Activated T-cell treated with anti-CD3 and anti-CD28 coated beads, Interleukin-2, amount 50 U/mL, for 48 hours (primary cell): ENCODE results near the gene PPIL1.
"Not testable (repeated sequence)": the region's sequence is repeated elsewhere in the genome, so short reads cannot be mapped to it uniquely, and the experiment has no call there.

Experiments
- DNase-seq, 2 experiments: peaks; one replicate each; pipeline ENCODE4 v3.0.0-alpha.2; 2020

Gene PPIL1

GRCh38 chr6:36874443-36875249 is at the start of gene PPIL1:
TSS of gene PPIL1 (minus strand) at chr6:36874803. CDS start at chr6:36874772, 31 bp downstream.
- DNase-seq, result peak; percentile 92 to 93

GRCh38 chr6:36924131-36924530 is 49.5 kb upstream of the PPIL1 start:
- DNase-seq, result no peak

GRCh38 chr6:36920546-36920945 is 45.9 kb upstream of the PPIL1 start:
- no peak for DNase-seq

GRCh38 chr6:36920049-36920448 is 45.4 kb upstream of the PPIL1 start:
- DNase-seq, result no peak

- no peak for DNase-seq
These were observed 43.1 kb upstream of the PPIL1 start for GRCh38 chr6:36917541-36918193.

GRCh38 chr6:36916126-36916525 is 41.5 kb upstream of the PPIL1 start:
- DNase-seq, result no peak

- no peak for DNase-seq
These were observed 41.0 kb upstream of the PPIL1 start for GRCh38 chr6:36915599-36915998.

- DNase-seq, result peak; percentile 26 to 29
These were observed 39.7 kb upstream of the PPIL1 start for GRCh38 chr6:36914227-36914794.

GRCh38 chr6:36913082-36913481 is 38.5 kb upstream of the PPIL1 start:
- DNase-seq, result no peak

- peak; percentile 68 to 76 for DNase-seq
These were observed 38.0 kb upstream of the PPIL1 start for GRCh38 chr6:36912586-36912985.

- DNase-seq, result peak; percentile 54 to 59
These were observed 37.4 kb upstream of the PPIL1 start for GRCh38 chr6:36912030-36912454.

GRCh38 chr6:36908747-36909146 is 34.1 kb upstream of the PPIL1 start:
- no peak for DNase-seq

GRCh38 chr6:36907781-36908180 is 33.2 kb upstream of the PPIL1 start:
- DNase-seq, result no peak

GRCh38 chr6:36906539-36907325 is 32.1 kb upstream of the PPIL1 start:
- no peak for DNase-seq

- DNase-seq, result no peak
These were observed 30.3 kb upstream of the PPIL1 start for GRCh38 chr6:36904851-36905393.

- DNase-seq, result no peak
These were observed 29.5 kb upstream of the PPIL1 start for GRCh38 chr6:36904114-36904513.

GRCh38 chr6:36897609-36898008 is 23.0 kb upstream of the PPIL1 start:
- DNase-seq, result no peak

- no peak for DNase-seq
These were observed 19.7 kb upstream of the PPIL1 start for GRCh38 chr6:36893976-36894932.

- DNase-seq, result not testable (repeated sequence)
These were observed 16.6 kb upstream of the PPIL1 start for GRCh38 chr6:36891153-36891552.

- DNase-seq, result no peak
These were observed 15.6 kb upstream of the PPIL1 start for GRCh38 chr6:36890112-36890663.
